GM23338 (cell line): ENCODE data around the gene C10orf90. TPM values are rescaled to one million over a fixed set of nuclear protein-coding genes. Genes with fewer than 3 reads are reported as not detected.

Source experiments
- ATAC-seq: fragments of 200-7000 bp; cut with Tn5 transposase; 3 replicates; pipeline ENCODE4 v1.9.1; 2020
- DNase-seq: peaks from one replicate; pipeline ENCODE4 v3.0.0-alpha.2; 2015; ENCODE audit warnings: low spot score
- H2AFZ ChIP-seq: fragments of 200-600 bp; sonication (generic); 2 replicates; pipeline ENCODE4 v1.8.0; 2016; ENCODE audit warnings: antibody characterized with exemption, mild to moderate bottlenecking, moderate library complexity
- H3F3A ChIP-seq: fragments of 200-600 bp; sonication (generic); replicated peaks from 2 replicates; pipeline ENCODE4 v1.8.0; 2017; ENCODE audit warnings: antibody characterized with exemption, mixed run types, low read depth
- H3K27ac ChIP-seq: fragments of 200-600 bp; sonication (generic); 2 replicates; pipeline ENCODE4 v1.6.1; 2016; ENCODE audit warnings: low read depth
- H3K27me3 ChIP-seq: fragments of 200-600 bp; sonication (generic); 2 replicates; pipeline ENCODE4 v1.8.0; 2016; ENCODE audit warnings: mild to moderate bottlenecking, mixed run types, moderate library complexity; ENCODE audit not compliant: insufficient read depth
- H3K36me3 ChIP-seq: fragments of 200-600 bp; sonication (generic); 2 replicates; pipeline ENCODE4 v1.8.0; 2016; ENCODE audit warnings: mild to moderate bottlenecking; ENCODE audit not compliant: insufficient read depth
- H3K4me1 ChIP-seq: fragments of 200-600 bp; sonication (generic); 2 replicates; pipeline ENCODE4 v1.8.0; 2016; ENCODE audit warnings: mild to moderate bottlenecking, moderate library complexity; ENCODE audit not compliant: insufficient read depth
- H3K4me2 ChIP-seq: fragments of 200-600 bp; sonication (generic); 2 replicates; pipeline ENCODE4 v1.7.1; 2017; ENCODE audit warnings: mixed run types
- H3K4me3 ChIP-seq: fragments of 200-600 bp; sonication (generic); 2 replicates; pipeline ENCODE4 v1.6.1; 2016; ENCODE audit warnings: mixed run types
- H3K79me2 ChIP-seq: fragments of 200-600 bp; sonication (generic); replicated peaks from 2 replicates; pipeline ENCODE4 v1.8.0; 2017; ENCODE audit warnings: mild to moderate bottlenecking; ENCODE audit not compliant: insufficient read depth
- H3K9me2 ChIP-seq: fragments of 200-600 bp; sonication (generic); 2 replicates; pipeline ENCODE4 v1.8.0; 2017; ENCODE audit not compliant: insufficient read depth
- H4K20me1 ChIP-seq: fragments of 200-600 bp; sonication (generic); replicated peaks from 2 replicates; pipeline ENCODE4 v1.8.0; 2017; ENCODE audit warnings: mild to moderate bottlenecking; ENCODE audit not compliant: insufficient read depth
- H3K27ac Mint-ChIP-seq: 2 replicates; pipeline ENCODE4 v1.8.0; 2020; ENCODE audit warnings: inconsistent platforms, mild to moderate bottlenecking, moderate library complexity, mixed read lengths
- H3K27me3 Mint-ChIP-seq: 3 replicates; pipeline ENCODE4 v1.8.0; 2022; ENCODE audit warnings: low read depth, mild to moderate bottlenecking, moderate library complexity, mixed read lengths, inconsistent platforms; ENCODE audit not compliant: insufficient read depth, poor library complexity
- H3K36me3 Mint-ChIP-seq: 3 replicates; pipeline ENCODE4 v1.8.0; 2021; ENCODE audit warnings: low read depth, mild to moderate bottlenecking, inconsistent platforms, moderate library complexity, mixed read lengths
- H3K4me1 Mint-ChIP-seq: 3 replicates; pipeline ENCODE4 v1.8.0; 2020; ENCODE audit warnings: mild to moderate bottlenecking, inconsistent platforms, mixed read lengths
- H3K4me3 Mint-ChIP-seq: 3 replicates; pipeline ENCODE4 v1.8.0; 2021; ENCODE audit warnings: moderate library complexity, mild to moderate bottlenecking, inconsistent platforms, mixed read lengths
- H3K9me3 Mint-ChIP-seq: 3 replicates; pipeline ENCODE4 v1.8.0; 2020; ENCODE audit warnings: moderate library complexity, mild to moderate bottlenecking, inconsistent platforms, mixed read lengths
- CREB1 ChIP-seq: fragments of 250-450 bp; sonication (Bioruptor Pico); IDR thresholded peaks from 2 replicates; pipeline ENCODE4 v1.5.0; 2020; ENCODE audit warnings: low read depth, mild to moderate bottlenecking, moderate library complexity
- EZH2 ChIP-seq: fragments of 200-600 bp; sonication (generic); IDR thresholded peaks from one replicate; pipeline ENCODE4 v1.8.0; 2017; ENCODE audit warnings: antibody characterized with exemption, mild to moderate bottlenecking, low read depth; ENCODE audit not compliant: unreplicated experiment
- EZH2phosphoT487 ChIP-seq: fragments of 200-600 bp; sonication (generic); IDR thresholded peaks from one replicate; pipeline ENCODE4 v1.8.1; 2018; ENCODE audit warnings: antibody characterized with exemption; ENCODE audit not compliant: unreplicated experiment
- NANOG ChIP-seq: IDR thresholded peaks from 2 replicates; pipeline ENCODE4 v1.6.1; 2016; ENCODE audit warnings: antibody characterized with exemption, borderline replicate concordance
- POLR2AphosphoS5 ChIP-seq: IDR thresholded peaks from 2 replicates; pipeline ENCODE4 v1.6.1; 2016; ENCODE audit warnings: antibody characterized with exemption, low read depth
- STAT1 ChIP-seq: IDR thresholded peaks from one replicate; pipeline ENCODE4 v1.6.1; 2016; ENCODE audit warnings: antibody characterized with exemption; ENCODE audit not compliant: unreplicated experiment
- ZNF114 ChIP-seq: fragments of 250-450 bp; sonication (Bioruptor Pico); IDR thresholded peaks from 2 replicates; pipeline ENCODE4 v1.5.0; 2020; ENCODE audit warnings: mild to moderate bottlenecking, moderate library complexity
- ZNF331 ChIP-seq: fragments of 250-450 bp; sonication (Bioruptor Pico); IDR thresholded peaks from 2 replicates; pipeline ENCODE4 v1.5.0; 2020; ENCODE audit warnings: low read depth, mild to moderate bottlenecking, moderate library complexity
- polyA plus RNA-seq: library from polyadenylated mRNA; unstranded; fragments of >200 nt; fragmentation: Nextera tagmentation; extraction: Ambion mirVana; gene quantifications from 2 replicates; pipeline ENCODE4 v1.2.1, GENCODE V29; 2016
- total RNA-seq: library from RNA; depleted of rRNA; stranded (reverse); fragments of >200 nt; shearing (Covaris generic); gene quantifications from 2 replicates; pipeline ENCODE4 v1.2.3, GENCODE V29; 2014
- TF ChIP-seq, protein P1 (sequence below): IDR thresholded peaks from 2 replicates; pipeline ENCODE4 v1.6.1; 2016; ENCODE audit warnings: antibody characterized with exemption
- TF ChIP-seq, protein P2 (sequence below): IDR thresholded peaks from one replicate; pipeline ENCODE4 v1.6.1; 2018; ENCODE audit warnings: antibody characterized with exemption; ENCODE audit not compliant: unreplicated experiment
- TF ChIP-seq, protein P3 (sequence below), 2 experiments: fragments of 200-600 bp in 1 of 2; sonication (generic) in 1 of 2; conservative IDR thresholded peaks; 2 replicates each; pipeline versions ENCODE4 v1.5.1 to v1.6.1; 2016 to 2017; ENCODE audit warnings: antibody characterized with exemption in 2 of 2, low read depth in 2 of 2, mild to moderate bottlenecking in 2 of 2, moderate library complexity in 1 of 2

Gene C10orf90
- total and polyA plus RNA-seq, 2 experiments from 2014 or later, result 0.76 to 0.97 TPM

DNA sequence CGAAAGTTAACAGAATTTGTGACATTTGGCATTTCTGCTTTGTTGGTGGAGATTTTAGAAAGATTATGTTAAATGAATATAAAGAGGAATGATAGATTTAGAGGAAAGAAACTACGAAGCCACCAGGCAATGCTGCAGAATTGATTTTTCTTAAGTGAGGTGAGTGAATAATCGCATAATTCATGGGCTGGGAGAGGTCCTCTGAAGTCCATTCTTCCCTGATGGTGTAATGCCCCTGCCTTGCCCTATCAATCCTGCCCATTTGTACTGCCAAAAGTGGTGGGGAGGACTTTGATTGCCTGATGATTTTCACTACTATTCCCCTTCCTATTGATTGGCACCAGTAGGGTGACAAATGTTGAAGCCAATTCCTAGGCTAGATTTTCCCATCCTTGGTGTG is 125.9 kb downstream of the C10orf90 start (continued):
- TF ChIP-seq, protein P1, sequence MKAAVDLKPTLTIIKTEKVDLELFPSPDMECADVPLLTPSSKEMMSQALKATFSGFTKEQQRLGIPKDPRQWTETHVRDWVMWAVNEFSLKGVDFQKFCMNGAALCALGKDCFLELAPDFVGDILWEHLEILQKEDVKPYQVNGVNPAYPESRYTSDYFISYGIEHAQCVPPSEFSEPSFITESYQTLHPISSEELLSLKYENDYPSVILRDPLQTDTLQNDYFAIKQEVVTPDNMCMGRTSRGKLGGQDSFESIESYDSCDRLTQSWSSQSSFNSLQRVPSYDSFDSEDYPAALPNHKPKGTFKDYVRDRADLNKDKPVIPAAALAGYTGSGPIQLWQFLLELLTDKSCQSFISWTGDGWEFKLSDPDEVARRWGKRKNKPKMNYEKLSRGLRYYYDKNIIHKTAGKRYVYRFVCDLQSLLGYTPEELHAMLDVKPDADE, result no peak
- TF ChIP-seq, protein P2, sequence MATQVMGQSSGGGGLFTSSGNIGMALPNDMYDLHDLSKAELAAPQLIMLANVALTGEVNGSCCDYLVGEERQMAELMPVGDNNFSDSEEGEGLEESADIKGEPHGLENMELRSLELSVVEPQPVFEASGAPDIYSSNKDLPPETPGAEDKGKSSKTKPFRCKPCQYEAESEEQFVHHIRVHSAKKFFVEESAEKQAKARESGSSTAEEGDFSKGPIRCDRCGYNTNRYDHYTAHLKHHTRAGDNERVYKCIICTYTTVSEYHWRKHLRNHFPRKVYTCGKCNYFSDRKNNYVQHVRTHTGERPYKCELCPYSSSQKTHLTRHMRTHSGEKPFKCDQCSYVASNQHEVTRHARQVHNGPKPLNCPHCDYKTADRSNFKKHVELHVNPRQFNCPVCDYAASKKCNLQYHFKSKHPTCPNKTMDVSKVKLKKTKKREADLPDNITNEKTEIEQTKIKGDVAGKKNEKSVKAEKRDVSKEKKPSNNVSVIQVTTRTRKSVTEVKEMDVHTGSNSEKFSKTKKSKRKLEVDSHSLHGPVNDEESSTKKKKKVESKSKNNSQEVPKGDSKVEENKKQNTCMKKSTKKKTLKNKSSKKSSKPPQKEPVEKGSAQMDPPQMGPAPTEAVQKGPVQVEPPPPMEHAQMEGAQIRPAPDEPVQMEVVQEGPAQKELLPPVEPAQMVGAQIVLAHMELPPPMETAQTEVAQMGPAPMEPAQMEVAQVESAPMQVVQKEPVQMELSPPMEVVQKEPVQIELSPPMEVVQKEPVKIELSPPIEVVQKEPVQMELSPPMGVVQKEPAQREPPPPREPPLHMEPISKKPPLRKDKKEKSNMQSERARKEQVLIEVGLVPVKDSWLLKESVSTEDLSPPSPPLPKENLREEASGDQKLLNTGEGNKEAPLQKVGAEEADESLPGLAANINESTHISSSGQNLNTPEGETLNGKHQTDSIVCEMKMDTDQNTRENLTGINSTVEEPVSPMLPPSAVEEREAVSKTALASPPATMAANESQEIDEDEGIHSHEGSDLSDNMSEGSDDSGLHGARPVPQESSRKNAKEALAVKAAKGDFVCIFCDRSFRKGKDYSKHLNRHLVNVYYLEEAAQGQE, result no peak
- TF ChIP-seq ZNF114 (CRISPR knock-in tag) (no peak), EZH2phosphoT487 (no peak), ZNF331 (CRISPR knock-in tag) (no peak)

- H3K4me3 Mint-ChIP-seq, result no peak overlapping the region
- TF ChIP-seq CREB1 (CRISPR knock-in tag) (no peak), NANOG (no peak), POLR2AphosphoS5 (no peak), ZNF331 (CRISPR knock-in tag) (no peak), STAT1 (no peak), EZH2phosphoT487 (no peak), ZNF114 (CRISPR knock-in tag) (no peak), EZH2 (no peak)
- TF ChIP-seq, protein P1, result no peak
- TF ChIP-seq, protein P2, result no peak
- TF ChIP-seq, protein P3, sequence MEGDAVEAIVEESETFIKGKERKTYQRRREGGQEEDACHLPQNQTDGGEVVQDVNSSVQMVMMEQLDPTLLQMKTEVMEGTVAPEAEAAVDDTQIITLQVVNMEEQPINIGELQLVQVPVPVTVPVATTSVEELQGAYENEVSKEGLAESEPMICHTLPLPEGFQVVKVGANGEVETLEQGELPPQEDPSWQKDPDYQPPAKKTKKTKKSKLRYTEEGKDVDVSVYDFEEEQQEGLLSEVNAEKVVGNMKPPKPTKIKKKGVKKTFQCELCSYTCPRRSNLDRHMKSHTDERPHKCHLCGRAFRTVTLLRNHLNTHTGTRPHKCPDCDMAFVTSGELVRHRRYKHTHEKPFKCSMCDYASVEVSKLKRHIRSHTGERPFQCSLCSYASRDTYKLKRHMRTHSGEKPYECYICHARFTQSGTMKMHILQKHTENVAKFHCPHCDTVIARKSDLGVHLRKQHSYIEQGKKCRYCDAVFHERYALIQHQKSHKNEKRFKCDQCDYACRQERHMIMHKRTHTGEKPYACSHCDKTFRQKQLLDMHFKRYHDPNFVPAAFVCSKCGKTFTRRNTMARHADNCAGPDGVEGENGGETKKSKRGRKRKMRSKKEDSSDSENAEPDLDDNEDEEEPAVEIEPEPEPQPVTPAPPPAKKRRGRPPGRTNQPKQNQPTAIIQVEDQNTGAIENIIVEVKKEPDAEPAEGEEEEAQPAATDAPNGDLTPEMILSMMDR (conservative IDR thresholded peaks at IDR 0.05; ENCODE audit: low read depth in 2 of 2), result no peak
Observed at GRCh38 chr10:126538439-126539135, 131.9 kb downstream of the C10orf90 start.

More at GRCh38 chr10:126538439-126539135, 131.9 kb downstream of the C10orf90 start:
- no peaks in the 10 kb centered on the region for H3K4me1 ChIP-seq
- no peaks in the 10 kb centered on the region for H3K79me2 ChIP-seq
- Mint-ChIP-seq H3K27me3 (peaks cover 2% of the 10 kb centered on the region), H3K36me3 (no peaks in the 10 kb centered on the region), H3K27ac (no peak overlapping the region), H3K4me1 (0 out of 3 replicates have a peak, but pooled peaks cover 4% of the 10 kb centered on the region), H3K9me3 (no peaks in the 10 kb centered on the region)
- no peak overlapping the region for H3K4me3 ChIP-seq
- no peak overlapping the region for H3K27ac ChIP-seq
- H3K9me2 ChIP-seq, result no peaks in the 10 kb centered on the region
- H3K27me3 ChIP-seq, result no peaks in the 10 kb centered on the region
- DNase-seq (no peak), ATAC-seq (no peak)
- H3K36me3 ChIP-seq, result no peaks in the 10 kb centered on the region
- H3F3A ChIP-seq, result no peaks in the 10 kb centered on the region
- H2AFZ ChIP-seq, result no peak overlapping the region
- H4K20me1 ChIP-seq, result no peaks in the 10 kb centered on the region
- no peak overlapping the region for H3K4me2 ChIP-seq
